HG03432 (cell line): Measurements from ENCODE around the gene NID2.

Experiments
- ATAC-seq: cut with Tn5 transposase; IDR thresholded peaks from one replicate; pipeline ENCODE4 v1.9.1; 2021; ENCODE audit warnings: mild to moderate bottlenecking, moderate library complexity; ENCODE audit not compliant: unreplicated experiment

Gene NID2

GRCh38 chr14:51962711-51963110 is 106.1 kb downstream of the NID2 start:
- ATAC-seq: no peak

- no peak for ATAC-seq
These were observed 108.0 kb downstream of the NID2 start for GRCh38 chr14:51960866-51961265.

DNA sequence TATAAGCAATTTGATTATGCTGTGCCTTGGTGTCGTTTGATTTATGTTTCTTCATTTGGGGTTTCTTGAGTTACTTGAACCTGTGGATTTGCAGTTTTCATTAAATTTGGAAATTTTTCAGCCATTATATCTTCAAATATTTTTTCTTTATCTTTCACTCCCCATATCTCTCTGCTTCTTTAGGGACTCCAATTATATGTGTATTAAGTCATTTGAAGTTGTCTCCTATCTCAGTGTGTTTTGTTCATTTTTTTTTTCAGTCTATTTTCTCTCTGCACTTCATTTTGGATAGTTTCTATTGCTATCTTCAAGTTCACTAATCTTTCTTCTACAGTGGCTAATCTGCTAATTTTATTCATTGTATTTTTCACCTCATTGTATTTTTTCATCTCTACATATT is 108.9 kb downstream of the NID2 start:
- ATAC-seq: no peak

DNA sequence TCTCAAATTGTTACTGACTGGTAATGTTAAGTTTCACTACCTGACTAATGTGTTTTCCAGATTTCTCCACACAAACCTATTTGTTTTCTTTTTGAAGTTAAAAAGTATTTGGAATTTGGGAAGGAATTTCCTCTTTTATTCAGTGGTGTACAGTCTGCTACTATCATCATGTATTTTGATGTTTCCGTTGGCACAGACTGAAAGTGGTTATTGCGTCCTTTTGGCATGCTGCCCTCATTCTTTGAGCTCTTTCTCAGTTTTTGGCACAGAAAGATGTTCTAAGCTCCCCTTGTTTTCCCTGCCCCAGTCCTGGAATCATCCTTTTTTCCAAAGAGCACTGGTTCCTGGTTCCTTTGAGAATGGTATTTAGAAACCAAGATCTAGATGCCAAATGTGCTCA is 110.9 kb downstream of the NID2 start:
- ATAC-seq: no peak
